ENCODE measurements around the gene IGSF9B.

The IGSF9B gene

GRCh38 chr11:134001596-134001995 lies 44.8 kb upstream of the IGSF9B start:
- no peak overlapping the region for H3K4me2 ChIP-seq (ENCODE audit: low read length)

DNA sequence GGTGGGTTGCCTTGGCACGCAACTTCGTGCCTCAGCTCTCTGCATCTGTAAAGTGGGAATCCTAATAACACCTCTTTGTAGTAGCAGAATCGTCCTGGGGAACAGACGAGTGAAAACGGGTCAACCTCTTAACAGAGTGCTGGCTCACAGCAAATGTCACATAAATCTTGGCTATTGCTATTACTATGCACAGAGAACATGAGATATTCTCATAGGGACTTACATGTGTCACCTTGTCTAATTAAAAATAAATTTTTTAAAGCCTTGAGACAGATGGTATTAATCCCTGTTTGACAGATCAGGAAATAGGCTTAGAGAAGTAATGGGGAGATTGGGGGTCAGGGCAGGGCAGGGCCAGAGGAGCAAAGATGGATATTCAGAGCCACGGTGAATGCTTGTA lies 44.3 kb upstream of the IGSF9B start:
- H3K4me1 ChIP-seq (ENCODE audit: low read length) = no peaks in the 10 kb centered on the region
- H3K27ac ChIP-seq (ENCODE audit: low read length) = no peak overlapping the region
- no peak for TF ChIP-seq EZH2phosphoT487 (IDR thresholded peaks at IDR 0.05; ENCODE audit: low read depth)
- TF ChIP-seq, protein P1, sequence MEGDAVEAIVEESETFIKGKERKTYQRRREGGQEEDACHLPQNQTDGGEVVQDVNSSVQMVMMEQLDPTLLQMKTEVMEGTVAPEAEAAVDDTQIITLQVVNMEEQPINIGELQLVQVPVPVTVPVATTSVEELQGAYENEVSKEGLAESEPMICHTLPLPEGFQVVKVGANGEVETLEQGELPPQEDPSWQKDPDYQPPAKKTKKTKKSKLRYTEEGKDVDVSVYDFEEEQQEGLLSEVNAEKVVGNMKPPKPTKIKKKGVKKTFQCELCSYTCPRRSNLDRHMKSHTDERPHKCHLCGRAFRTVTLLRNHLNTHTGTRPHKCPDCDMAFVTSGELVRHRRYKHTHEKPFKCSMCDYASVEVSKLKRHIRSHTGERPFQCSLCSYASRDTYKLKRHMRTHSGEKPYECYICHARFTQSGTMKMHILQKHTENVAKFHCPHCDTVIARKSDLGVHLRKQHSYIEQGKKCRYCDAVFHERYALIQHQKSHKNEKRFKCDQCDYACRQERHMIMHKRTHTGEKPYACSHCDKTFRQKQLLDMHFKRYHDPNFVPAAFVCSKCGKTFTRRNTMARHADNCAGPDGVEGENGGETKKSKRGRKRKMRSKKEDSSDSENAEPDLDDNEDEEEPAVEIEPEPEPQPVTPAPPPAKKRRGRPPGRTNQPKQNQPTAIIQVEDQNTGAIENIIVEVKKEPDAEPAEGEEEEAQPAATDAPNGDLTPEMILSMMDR (IDR thresholded peaks at IDR 0.05; ENCODE audit: low read depth, low read length) = no peak
- H3K36me3 ChIP-seq (replicated peaks; ENCODE audit: low read depth, low read length) = no peaks in the 10 kb centered on the region
- H3K4me3 ChIP-seq (ENCODE audit: low read length) = no peak overlapping the region
- H3K4me2 ChIP-seq (ENCODE audit: low read length) = no peak overlapping the region
- H3K27me3 ChIP-seq (ENCODE audit: low read depth, low read length) = no peaks in the 10 kb centered on the region
- no peaks in the 10 kb centered on the region for H3K79me2 ChIP-seq (ENCODE audit: low read length)
- no peak overlapping the region for H2AFZ ChIP-seq (ENCODE audit: low read depth, low read length)
- H3K9me3 ChIP-seq (ENCODE audit: insufficient read depth, low read length) = no peaks in the 10 kb centered on the region
- H4K20me1 ChIP-seq (ENCODE audit: insufficient read depth, low read length) = no peaks in the 10 kb centered on the region
- no peak overlapping the region for H3K9ac ChIP-seq (ENCODE audit: low read length)

More at GRCh38 chr11:134001596-134001995, 44.8 kb upstream of the IGSF9B start:
- no peaks in the 10 kb centered on the region for H3K9me3 ChIP-seq (ENCODE audit: insufficient read depth, low read length)
- H3K27ac ChIP-seq (ENCODE audit: low read length) = no peak overlapping the region
- no peaks in the 10 kb centered on the region for H3K79me2 ChIP-seq (ENCODE audit: low read length)
- no peak overlapping the region for H3K4me3 ChIP-seq (ENCODE audit: low read length)
- no peaks in the 10 kb centered on the region for H3K27me3 ChIP-seq (ENCODE audit: low read depth, low read length)
- H4K20me1 ChIP-seq (ENCODE audit: insufficient read depth, low read length) = no peaks in the 10 kb centered on the region
- no peak overlapping the region for H3K9ac ChIP-seq (ENCODE audit: low read length)
- no peaks in the 10 kb centered on the region for H3K36me3 ChIP-seq (replicated peaks; ENCODE audit: low read depth, low read length)
- TF ChIP-seq EZH2phosphoT487 (IDR thresholded peaks at IDR 0.05; ENCODE audit: low read depth) = no peak
- TF ChIP-seq, protein P1 (IDR thresholded peaks at IDR 0.05; ENCODE audit: low read depth, low read length) = no peak
- H3K4me1 ChIP-seq (ENCODE audit: low read length) = no peaks in the 10 kb centered on the region
- H2AFZ ChIP-seq (ENCODE audit: low read depth, low read length) = no peak overlapping the region

DNA sequence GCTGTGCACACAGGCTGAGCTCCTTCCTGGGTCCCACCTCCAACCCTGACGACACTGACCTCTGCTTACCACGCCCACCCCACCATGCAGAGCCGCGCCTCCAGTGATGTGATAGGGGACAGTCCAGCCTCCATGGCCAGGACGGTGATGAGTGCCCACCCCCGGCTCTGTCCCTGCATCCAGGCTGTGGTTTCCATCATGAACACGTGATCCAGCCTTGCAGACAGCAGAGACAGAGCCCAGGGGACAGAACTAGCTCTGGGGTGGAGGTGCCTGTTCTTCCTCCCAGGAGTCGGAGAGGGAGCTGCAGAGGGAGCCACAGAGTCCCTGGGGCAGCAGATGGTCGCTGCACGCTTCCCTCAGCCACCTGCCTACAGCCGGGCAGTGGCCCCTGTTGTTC lies 42.6 kb upstream of the IGSF9B start:
- Histone ChIP-seq H3K4me2 (ENCODE audit: low read length) (no peak overlapping the region), H3K79me2 (ENCODE audit: low read length) (no peaks in the 10 kb centered on the region), H3K9ac (ENCODE audit: low read length) (no peak overlapping the region)

DNA sequence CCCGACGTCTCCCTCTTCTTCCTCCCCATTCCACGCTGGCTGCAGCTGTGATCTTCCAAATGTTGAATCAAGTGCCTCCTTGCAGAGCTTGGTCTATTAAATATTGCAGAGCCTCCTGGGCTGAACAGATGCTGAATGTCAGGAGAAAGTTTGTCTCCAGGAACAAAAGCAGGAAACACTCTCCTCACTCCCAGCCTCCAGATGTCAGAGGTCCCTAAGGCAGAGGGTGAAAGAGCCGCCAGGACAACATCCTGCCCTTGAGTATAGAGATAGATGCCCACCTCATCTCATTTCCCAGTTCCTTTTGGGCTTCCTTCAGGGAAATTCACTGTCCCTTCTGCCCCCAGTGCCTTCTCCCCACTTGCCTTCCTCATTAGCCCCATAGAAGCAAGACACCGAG lies 40.8 kb upstream of the IGSF9B start:
- H4K20me1 ChIP-seq (ENCODE audit: insufficient read depth, low read length) = no peaks in the 10 kb centered on the region
- TF ChIP-seq, protein P1 (IDR thresholded peaks at IDR 0.05; ENCODE audit: low read depth, low read length) = no peak
- no peak for TF ChIP-seq EZH2phosphoT487 (IDR thresholded peaks at IDR 0.05; ENCODE audit: low read depth)

More for the DNA sequence above, 42.6 kb upstream of the IGSF9B start:
- no peak for TF ChIP-seq EZH2phosphoT487 (IDR thresholded peaks at IDR 0.05; ENCODE audit: low read depth)
- TF ChIP-seq, protein P1 (IDR thresholded peaks at IDR 0.05; ENCODE audit: low read depth, low read length) = no peak
- Histone ChIP-seq H3K27me3 (ENCODE audit: low read depth, low read length) (no peaks in the 10 kb centered on the region), H4K20me1 (ENCODE audit: insufficient read depth, low read length) (no peaks in the 10 kb centered on the region), H3K4me3 (ENCODE audit: low read length) (no peak overlapping the region), H3K9me3 (ENCODE audit: insufficient read depth, low read length) (no peaks in the 10 kb centered on the region), H3K4me1 (ENCODE audit: low read length) (no peaks in the 10 kb centered on the region), H3K36me3 (replicated peaks; ENCODE audit: low read depth, low read length) (no peaks in the 10 kb centered on the region), H2AFZ (ENCODE audit: low read depth, low read length) (no peak overlapping the region), H3K27ac (ENCODE audit: low read length) (no peak overlapping the region)

More for the DNA sequence above, 40.8 kb upstream of the IGSF9B start:
- no peak overlapping the region for H3K9ac ChIP-seq (ENCODE audit: low read length)
- H3K79me2 ChIP-seq (ENCODE audit: low read length) = no peaks in the 10 kb centered on the region
- no peaks in the 10 kb centered on the region for H3K36me3 ChIP-seq (replicated peaks; ENCODE audit: low read depth, low read length)
- H3K4me1 ChIP-seq (ENCODE audit: low read length) = no peaks in the 10 kb centered on the region
- H3K27ac ChIP-seq (ENCODE audit: low read length) = no peak overlapping the region
- H3K27me3 ChIP-seq (ENCODE audit: low read depth, low read length) = no peaks in the 10 kb centered on the region
- no peaks in the 10 kb centered on the region for H3K9me3 ChIP-seq (ENCODE audit: insufficient read depth, low read length)
- no peak overlapping the region for H3K4me3 ChIP-seq (ENCODE audit: low read length)
- H2AFZ ChIP-seq (ENCODE audit: low read depth, low read length) = no peak overlapping the region
- no peak overlapping the region for H3K4me2 ChIP-seq (ENCODE audit: low read length)

Data from OCI-LY3 (cell line).